ENCODE data around the gene NFATC2.

GRCh38 chr20:51547951-51548350, 5.4 kb upstream of the NFATC2 start:
- no peak for TF ChIP-seq CTCF (IDR thresholded peaks at IDR 0.05)
- no peak for TF ChIP-seq POLR2A (IDR thresholded peaks at IDR 0.05)
